GM20000 (cell line): Measurements from ENCODE around the gene JPH2.

ENCODE experiments used
- DNase-seq: peaks from one replicate; pipeline ENCODE4 v3.0.0; 2012; ENCODE audit warnings: low spot score
- CTCF ChIP-seq: IDR thresholded peaks from 2 replicates; pipeline ENCODE4 v1.5.1; 2012; ENCODE audit warnings: mild to moderate bottlenecking, control low read depth; ENCODE audit errors: extremely low read depth, missing control alignments

Gene JPH2

GRCh38 chr20:44080064-44080463, 106.9 kb downstream of the JPH2 start:
- no peak for TF ChIP-seq CTCF
- no peak for DNase-seq

DNA sequence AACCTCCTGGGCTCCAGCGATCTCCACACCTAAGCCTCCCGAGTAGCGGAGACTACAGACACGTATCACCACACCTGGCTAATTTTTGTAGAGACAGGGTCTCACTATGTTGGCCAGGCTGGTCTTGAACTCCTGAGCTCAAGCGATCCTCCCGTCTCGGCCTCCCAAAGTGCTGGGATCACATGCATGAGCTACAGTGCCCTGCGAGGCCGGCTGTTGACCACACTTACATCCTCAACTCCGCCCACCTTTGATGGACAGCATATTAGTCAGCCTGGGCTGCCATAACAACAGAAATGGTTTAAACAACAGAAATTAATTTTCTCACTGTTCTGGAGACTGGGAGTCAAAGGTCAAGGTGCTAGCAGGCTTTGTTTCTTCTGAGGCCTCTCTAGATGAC, 107.7 kb downstream of the JPH2 start:
- DNase-seq, result no peak
- TF ChIP-seq CTCF, result no peak

DNA sequence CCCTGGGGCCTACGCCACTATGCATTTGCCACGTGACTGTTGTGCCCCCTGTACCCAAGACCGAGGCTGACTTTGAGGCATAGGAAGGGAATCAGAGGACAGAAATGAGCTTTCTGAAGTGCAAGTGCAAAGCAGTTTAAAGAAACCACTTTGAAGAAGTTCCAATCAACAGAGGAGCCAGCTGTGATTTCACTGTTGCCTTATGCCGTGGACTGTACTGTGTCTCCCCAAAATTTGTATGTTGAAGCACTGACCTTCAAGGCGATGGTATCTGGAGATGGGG, 111.1 kb downstream of the JPH2 start:
- no peak for DNase-seq
- no peak for TF ChIP-seq CTCF

DNA sequence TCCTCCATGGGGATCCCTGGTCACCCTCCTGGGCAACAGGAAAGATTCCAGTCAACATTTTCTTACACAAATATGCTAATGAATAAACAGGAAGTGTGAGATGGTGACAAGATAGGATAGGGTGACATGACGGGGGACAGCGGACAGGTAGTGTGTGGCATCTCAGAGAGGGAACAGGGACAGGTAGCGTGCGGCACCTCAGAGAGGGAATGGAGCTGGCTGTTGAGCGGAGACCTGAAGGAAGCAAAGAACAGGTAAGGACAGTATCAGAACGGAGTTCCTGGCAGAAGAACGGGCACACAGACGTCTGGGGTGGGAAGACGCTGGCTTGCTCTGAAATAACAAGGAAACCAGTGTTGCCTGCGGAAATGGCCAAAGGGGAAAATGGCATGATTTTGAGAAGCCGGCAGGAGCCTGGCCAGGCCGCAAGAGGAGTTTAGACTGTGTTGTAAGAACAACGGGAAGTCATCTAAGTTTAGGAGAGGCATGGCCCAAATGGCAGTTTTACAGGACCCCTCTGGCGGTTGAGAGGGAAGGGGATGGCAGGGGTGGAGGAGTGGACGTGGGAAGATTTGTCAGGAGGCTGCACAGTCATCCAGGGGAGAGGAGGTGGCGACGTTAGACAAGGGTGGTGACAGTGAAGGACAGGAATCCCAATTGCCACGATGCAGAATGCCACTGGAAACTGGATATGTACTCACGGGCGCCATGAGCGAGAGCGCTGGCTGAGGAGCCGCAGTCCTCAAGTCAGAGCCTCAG, 111.6 kb downstream of the JPH2 start:
- DNase-seq, result no peak
- TF ChIP-seq CTCF, result no peak

DNA sequence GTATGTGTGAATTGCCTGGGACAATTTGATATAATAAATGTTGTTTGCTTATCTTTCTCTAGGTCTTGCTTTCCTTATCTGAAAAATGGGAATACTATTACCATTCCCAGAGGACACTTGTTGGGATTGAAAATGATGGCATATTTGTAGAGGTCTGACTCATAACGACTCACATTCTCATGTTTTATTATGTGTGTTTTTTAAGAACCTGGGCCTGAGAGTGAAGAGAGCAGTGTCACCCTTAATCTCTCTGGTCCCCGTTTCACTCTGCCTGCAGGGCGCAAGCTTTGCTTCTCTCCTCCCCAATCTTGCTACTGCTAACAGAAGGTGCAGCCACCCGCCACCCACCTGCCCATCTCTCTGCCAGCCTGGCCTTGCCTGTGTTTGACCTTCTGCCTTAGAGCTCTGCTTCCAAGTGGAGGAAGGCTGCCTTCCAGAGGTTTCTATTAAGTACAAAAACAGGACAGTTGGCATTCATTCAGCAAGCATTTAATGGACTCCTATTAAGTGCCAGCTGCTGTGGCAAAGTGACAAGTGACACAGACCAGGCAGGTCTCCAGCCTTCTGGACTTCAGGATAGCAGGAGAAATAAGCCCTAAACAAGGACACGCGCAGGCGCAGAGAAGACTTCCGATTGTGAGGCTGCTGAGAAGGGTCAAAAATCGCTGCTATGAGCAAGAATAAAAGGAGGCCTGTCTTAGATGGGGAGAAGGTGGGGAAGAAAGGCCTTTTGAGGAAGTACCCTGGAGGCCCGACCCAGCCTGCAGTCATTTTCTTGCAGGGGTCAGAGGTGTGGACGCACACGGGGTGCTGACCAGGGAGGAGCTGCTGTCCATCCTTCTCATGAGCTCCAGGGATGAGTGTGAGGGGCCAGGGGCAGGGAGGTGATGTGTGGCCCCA, 112.5 kb downstream of the JPH2 start:
- no peak for TF ChIP-seq CTCF
- DNase-seq, result no peak

- no peak for DNase-seq
These were observed 113.3 kb downstream of the JPH2 start for GRCh38 chr20:44073675-44074071.

More at GRCh38 chr20:44073675-44074071, 113.3 kb downstream of the JPH2 start:
- TF ChIP-seq CTCF, result no peak
